ENCODE results near the gene RASD1.
A peak's percentile ranks its signal among the peaks of the same experiment; 100 is the strongest.
"Not testable (repeated sequence)": the region's sequence is repeated elsewhere in the genome, so short reads cannot be mapped to it uniquely, and the experiment has no call there.

RASD1 gene

GRCh38 chr17:17467720-17468119 is 28.5 kb downstream of the RASD1 start:
- peak; percentile 87 for DNase-seq

DNA sequence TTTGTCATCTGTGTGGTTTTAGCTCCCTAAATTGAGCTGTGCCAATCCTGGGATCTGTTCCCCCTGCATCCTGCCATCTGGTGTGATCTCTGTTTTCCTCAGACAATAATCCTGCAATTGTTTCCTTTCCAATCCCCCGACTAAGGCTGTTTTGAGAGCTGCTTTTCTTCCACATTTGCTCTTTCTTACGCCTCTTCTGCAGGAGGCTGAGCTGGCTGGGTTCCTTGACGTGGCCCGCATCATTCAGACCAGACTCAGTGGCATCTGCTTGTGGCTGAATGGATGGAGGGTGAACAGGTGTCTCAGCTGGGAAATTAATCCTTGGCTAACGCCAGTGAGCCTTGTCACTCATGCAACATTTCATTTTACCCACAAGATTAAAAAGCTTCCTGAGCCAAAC is 29.2 kb downstream of the RASD1 start:
- DNase-seq, result peak; percentile 93

DNA sequence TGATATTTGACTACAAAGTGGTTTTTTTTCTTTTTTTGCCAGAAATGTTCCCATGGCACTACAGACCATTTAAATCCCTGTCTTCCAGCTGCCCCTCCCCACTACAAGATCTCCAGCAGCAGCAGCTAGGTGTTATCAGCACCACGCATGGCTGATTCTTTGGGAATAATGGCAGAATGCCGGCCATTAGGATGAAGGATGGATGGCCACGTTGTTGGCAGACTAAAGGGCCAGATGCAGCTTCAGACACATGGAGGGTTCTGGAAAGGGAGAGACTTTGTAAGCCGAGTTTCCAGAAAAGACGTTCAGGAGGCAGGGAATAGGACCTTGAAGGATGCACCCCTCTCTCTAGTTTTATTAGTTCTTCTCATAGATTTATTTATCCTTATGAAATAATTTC is 29.7 kb downstream of the RASD1 start:
- DNase-seq, result no peak

- not testable (repeated sequence) for DNase-seq
Measured at GRCh38 chr17:17465878-17466277, 30.3 kb downstream of the RASD1 start.

DNA sequence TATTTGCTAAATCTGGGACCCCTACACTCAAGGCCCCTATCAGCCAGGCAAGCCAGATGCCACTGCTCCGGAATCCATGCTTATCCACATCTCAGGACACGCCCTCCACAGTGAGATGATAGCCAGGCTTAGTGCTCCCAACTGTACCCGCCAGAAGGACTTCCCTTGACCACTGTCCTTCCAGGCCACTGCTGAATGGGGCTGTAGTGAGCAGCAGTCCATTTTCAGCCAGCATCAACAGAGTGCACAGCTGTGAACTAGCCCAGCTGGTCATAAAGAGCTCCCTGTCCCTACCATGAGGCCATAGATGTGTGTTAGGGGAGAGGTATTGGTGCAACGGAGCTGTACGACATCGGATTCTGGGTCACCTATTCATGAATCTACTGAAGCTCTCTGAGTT is 32.4 kb downstream of the RASD1 start:
- DNase-seq, result no peak

- no peak for DNase-seq
Measured at GRCh38 chr17:17462048-17462824, 34.0 kb downstream of the RASD1 start.

DNA sequence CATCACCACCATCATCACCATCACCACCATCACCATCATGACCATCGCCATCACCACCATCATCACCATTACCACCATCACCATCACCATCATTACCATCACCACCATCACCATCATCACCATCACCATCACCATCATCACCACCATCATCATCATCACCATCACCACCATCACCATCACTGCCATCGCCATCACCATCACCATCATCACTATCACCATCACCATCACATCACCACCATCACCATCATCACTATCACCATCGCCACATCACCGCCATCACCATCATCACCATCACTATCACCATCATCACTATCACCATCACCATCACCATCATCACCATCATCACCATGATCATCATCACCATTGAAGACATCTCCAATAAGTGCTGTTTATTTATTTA is 36.2 kb downstream of the RASD1 start:
- no peak for DNase-seq

DNA sequence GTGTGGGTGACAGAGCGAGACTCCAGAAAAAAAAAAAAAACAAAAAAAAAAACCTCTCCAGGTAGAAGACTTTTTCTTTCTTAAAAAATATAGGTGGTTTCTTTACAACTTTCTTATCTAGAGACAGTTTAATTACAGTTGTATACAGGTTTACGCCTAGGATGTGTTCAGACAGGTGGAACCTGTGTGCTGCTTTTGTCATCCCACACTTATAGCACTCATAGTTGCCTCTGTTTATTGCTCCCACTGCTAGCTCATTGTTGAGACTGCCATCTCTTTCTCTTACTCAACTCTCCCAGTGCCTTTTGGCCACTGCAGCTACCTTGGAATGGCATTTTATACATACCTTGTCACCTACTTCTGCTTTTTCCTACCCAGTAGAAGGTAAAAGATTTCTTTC is 38.5 kb downstream of the RASD1 start:
- no peak for DNase-seq

DNA sequence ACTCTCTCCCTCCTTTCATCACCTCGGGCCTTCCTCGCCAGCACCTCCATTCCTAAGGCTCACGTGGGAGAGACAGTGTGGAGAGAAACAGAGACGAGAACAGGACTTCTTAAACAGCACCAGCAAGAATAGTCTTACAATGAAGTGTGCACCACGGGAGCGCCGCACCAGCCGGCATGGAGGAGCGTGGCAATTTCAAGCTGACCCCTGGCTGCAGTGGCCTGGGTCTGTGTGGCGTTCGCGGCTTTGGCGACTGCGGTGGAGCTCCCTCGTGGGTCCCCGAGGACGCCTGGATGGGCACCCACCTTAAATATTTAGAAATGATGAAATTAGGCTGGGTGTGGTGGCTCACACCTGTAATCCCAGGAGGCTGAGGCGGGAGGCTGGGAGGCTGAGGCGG is 39.9 kb downstream of the RASD1 start:
- no peak for DNase-seq

DNA sequence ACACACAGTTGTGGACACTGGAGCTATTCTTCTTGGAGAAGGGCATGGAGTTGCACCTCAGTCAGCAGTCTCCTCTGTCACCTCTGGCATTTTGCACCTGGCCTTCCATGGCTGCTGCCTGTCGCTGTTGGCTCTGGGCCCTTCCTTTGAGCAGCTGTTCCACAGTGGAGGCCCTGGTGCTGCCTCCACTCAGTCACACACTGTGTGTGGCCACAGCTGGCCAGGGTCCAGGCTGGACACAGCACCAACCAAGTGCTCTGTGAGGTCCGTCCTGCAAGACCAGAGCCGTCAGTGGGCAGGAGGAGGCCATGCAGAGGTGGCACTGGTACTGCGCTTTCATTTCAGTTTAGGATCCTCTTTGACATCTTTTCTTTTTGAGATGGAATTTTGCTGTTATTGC is 41.0 kb downstream of the RASD1 start:
- no peak for DNase-seq

DNA sequence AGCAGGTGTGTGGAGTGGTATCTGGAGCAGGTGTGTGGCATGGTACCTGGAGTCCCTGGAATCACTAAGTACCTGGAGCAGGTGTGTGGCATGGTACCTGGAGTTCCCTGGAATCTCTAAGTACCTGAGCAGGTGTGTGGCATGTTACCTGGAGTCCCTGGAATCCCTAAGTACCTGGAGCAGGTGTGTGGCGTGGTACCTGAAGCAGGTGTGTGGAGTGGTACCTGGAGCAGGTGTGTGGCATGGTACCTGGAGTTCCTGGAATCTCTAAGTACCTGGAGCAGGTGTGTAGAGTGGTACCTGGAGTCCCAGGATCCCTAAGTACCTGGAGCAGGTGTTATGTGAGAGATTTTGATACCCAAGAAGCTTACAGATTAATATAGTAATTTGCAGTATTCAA is 41.5 kb downstream of the RASD1 start:
- DNase-seq, result not testable (repeated sequence)

DNA sequence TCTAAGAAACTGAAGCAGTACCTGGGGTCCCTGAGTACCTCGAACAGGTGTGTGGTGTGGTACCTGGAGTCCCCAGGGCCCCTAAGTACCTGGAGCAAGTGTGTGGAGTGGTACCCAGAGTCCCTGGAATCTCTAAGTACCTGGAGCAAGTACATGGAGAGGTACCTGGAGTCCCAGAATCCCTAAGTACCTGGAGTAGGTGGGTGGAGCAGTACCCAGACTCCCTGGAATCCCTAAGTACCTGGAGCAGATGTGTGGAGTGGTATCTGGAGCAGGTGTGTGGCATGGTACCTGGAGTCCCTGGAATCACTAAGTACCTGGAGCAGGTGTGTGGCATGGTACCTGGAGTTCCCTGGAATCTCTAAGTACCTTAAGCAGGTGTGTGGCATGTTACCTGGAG is 41.9 kb downstream of the RASD1 start:
- no peak for DNase-seq

DNA sequence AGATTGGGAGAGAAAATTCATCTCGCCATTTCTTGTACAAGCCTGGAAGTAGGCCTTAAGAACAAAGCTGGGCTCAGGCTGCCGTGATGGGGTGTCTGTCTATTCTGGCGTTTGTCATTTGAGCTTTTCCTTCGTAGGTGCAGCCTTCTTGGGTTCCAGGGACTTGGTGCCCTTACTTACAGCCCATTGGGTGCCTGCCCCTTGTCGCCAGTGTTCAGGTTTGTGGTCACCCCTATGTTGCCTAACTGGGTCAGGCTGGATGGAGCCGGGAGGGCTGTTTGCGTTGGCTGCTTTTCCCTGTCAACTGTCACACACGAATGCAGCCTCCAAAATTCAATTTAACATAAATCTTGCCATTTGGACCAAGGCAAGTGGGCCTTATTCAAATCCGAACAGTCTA is 43.1 kb downstream of the RASD1 start:
- DNase-seq, result no peak

- DNase-seq, result no peak
Measured at GRCh38 chr17:17448723-17449122, 47.5 kb downstream of the RASD1 start.

GRCh38 chr17:17448076-17448475 is 48.1 kb downstream of the RASD1 start:
- DNase-seq, result no peak

GRCh38 chr17:17447264-17447663 is 48.9 kb downstream of the RASD1 start:
- no peak for DNase-seq

DNA sequence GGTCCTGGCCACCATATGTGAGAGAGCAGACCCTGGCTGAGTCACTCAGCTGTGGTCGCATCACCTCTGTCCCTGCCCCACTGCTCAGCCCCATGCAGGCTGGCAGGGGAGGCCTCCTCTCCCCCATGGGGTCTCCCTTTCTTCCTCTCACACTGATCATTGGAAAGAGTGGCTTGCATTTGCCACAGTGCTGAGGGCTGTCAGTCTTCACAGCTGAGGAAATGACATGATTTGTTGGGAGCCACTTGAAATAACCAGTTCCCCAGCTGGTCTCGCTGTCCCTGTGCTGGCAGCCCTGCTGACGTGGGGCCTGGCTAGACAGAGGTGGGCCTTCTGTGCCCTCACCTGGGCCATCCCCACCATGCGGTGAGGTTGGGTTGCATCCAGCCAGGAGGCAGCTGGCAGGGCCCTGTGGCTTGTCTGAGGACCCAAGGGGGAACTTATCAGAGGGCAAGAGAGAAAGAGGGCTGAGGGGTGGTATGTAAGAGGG is 49.5 kb downstream of the RASD1 start:
- no peak for DNase-seq

- DNase-seq, result no peak
Measured at GRCh38 chr17:17445925-17446665, 50.1 kb downstream of the RASD1 start.

GRCh38 chr17:17445296-17445924 is 50.8 kb downstream of the RASD1 start:
- DNase-seq, result no peak

Data from NCI-H524 treated with DMSO at 0.1 percent for 48 hours (cell line).